Coronary artery (tissue), 2 donors: ENCODE data around the gene TBXA2R.
"Not testable (repeated sequence)": the region's sequence is repeated elsewhere in the genome, so short reads cannot be mapped to it uniquely, and the experiment has no call there.

Source experiments
- DNase-seq: peaks from one replicate; pipeline ENCODE4 v3.0.0-alpha.2; 2017; ENCODE audit warnings: low spot score
- H3K27ac ChIP-seq, 2 donors: fragments of 200-600 bp; sonication (generic); one replicate each; pipeline ENCODE4 v1.5.1; 2016 to 2019
- H3K4me3 ChIP-seq: fragments of 200-600 bp; sonication (generic); 2 replicates; pipeline ENCODE4 v1.5.1; 2016; ENCODE audit warnings: mild to moderate bottlenecking, moderate library complexity
- TF ChIP-seq, protein P1 (sequence below): fragments of 200-600 bp; sonication (generic); IDR thresholded peaks from one replicate; pipeline ENCODE4 v1.5.1; 2019; ENCODE audit warnings: antibody characterized with exemption

The TBXA2R gene

DNA sequence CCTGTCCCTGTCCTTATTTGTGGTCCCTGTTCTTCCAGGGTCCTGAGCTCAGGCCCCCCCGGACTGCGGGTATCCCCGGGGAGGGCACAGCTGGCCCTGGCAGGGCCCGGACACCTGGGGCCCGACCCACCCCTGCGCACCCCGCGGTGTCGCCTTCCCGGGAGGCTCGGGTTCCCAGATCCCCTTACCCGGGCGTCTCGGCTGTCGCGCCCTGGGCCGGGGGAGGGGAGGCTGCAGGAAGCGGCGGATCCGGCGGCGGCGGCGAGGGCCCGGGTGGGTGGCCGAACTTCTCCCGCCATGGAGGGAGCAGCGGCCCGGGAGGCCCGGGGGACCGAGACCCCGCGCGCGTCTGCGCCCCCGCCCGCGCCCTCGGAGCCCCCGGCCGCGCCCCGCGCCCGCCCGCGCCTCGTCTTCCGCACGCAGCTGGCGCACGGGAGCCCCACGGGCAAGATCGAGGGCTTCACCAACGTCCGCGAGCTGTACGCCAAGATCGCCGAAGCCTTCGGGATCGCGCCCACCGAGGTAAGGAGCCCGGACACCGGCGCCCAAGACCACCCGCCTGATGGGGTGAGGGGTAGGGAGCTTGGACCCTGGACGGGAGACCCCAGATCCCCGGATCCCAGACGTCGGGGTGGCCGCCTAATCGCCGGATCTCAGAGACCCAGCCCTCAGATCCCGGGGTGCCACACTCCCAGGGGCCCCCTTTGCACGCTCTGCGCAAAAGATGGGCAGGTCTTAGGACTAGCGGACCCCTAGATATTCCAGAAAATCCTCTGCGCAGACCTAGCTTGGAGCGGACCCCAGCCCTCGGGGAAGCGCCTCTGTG lies 21.2 kb downstream of the TBXA2R start, which contains the start of gene GIPC3:
Gene GIPC3, plus strand, starts transcription at position 178 of the 826 bp plus-strand sequence. Its CDS starts 120 bp downstream, at position 298.
- H3K4me3 ChIP-seq, result peak within 1 kb of the TSS; percentile 62
- no peak within 1 kb of the TSS for H3K27ac ChIP-seq
- TF ChIP-seq, protein P1, sequence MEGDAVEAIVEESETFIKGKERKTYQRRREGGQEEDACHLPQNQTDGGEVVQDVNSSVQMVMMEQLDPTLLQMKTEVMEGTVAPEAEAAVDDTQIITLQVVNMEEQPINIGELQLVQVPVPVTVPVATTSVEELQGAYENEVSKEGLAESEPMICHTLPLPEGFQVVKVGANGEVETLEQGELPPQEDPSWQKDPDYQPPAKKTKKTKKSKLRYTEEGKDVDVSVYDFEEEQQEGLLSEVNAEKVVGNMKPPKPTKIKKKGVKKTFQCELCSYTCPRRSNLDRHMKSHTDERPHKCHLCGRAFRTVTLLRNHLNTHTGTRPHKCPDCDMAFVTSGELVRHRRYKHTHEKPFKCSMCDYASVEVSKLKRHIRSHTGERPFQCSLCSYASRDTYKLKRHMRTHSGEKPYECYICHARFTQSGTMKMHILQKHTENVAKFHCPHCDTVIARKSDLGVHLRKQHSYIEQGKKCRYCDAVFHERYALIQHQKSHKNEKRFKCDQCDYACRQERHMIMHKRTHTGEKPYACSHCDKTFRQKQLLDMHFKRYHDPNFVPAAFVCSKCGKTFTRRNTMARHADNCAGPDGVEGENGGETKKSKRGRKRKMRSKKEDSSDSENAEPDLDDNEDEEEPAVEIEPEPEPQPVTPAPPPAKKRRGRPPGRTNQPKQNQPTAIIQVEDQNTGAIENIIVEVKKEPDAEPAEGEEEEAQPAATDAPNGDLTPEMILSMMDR, result no peak
- no peak for DNase-seq

DNA sequence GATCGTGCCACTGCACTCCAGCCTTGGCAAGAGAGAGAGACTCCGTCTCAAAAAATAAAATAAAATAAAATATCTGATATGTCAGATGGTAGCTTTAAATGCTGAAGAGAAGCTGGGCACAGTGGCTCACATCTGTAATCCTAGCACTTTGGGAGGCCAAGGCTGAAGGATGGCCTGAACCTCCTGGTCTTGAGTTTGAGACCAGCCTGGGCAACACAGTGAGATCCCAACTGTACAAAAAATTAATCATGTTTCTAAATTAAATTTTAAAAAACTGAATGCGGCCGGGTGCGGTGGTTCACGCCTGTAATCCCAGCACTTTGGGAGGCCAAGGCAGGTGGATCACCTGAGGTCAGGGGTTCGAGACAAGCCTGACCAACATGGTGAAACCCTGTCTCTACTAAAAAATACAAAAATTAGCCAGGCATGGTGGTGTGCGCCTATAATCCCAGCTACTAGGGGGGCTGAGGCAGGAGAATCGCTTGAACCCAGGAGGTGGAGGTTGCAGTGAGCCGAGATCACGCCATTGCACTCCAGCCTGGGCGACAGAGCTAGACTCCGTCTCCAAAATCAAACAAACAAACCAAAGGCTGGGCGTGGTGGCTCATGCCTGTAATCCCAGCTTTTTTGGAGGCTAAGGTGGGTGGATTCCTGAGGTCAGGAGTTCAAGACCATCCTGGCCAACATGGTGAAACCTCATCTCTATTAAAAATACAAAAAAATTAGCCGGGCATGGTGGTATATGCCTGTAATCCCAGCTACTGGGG lies 22.5 kb downstream of the TBXA2R start:
- H3K4me3 ChIP-seq, DNase-seq, H3K27ac ChIP-seq: not testable (repeated sequence)

DNA sequence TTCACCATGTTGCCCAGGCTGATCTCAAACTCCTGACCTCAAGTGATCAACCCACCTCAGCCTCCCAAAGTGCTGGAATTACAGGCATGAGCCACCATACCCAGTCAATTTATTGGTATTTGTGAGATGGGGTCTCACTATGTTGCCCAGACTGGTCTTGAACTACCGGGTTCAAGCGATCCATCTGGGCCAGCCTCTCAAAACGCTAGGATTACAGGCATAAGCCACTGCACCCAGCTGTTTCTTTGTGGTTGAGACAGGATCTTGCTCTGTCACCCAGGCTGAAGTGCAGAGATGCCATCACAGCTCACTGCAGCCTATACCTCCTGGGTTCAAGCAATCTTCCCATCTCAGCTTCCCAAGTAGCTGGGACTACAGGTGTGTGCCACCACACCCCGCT lies 24.9 kb downstream of the TBXA2R start:
- not testable (repeated sequence) for H3K27ac ChIP-seq, DNase-seq, H3K4me3 ChIP-seq

DNA sequence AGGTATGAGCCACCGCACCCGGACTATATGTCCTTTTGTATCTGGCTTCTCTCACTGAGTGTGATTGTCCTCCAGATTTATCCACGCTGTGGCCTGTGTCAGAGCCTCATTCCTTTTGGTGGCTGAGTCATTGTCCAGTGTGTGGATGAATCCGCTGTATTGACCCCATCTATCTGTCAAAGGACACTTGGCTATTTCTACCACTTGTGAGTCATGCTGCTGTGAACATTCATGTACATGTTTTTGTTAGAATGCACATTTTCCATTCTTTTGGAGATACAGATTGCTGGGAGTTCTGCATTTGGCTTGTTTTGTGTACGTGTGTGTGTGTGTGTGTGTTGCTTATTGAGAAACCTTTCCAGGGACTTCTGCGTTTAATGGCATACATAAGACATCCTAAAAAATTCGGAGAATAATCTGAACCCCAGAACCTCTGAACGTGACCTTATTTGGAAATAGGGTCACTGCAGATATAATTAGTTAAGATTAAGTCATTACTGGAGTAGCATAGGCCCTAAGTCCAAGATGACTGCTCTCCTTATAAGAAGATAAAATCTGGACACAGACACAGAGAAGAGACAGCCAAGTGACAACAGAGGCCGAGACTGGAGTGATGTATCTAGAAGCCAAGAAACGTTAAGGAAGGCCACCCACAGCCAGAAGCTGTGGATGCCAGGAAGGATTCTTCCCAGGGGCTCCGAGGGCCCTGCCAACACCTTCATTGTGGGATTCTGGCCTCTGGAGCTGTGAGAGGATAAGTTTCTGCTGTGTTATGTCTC lies 26.3 kb downstream of the TBXA2R start:
- peak overlapping the region; percentile 29 to 84 for H3K27ac ChIP-seq
- no peak for DNase-seq
- no peak overlapping the region for H3K4me3 ChIP-seq
- TF ChIP-seq, protein P1, result no peak

DNA sequence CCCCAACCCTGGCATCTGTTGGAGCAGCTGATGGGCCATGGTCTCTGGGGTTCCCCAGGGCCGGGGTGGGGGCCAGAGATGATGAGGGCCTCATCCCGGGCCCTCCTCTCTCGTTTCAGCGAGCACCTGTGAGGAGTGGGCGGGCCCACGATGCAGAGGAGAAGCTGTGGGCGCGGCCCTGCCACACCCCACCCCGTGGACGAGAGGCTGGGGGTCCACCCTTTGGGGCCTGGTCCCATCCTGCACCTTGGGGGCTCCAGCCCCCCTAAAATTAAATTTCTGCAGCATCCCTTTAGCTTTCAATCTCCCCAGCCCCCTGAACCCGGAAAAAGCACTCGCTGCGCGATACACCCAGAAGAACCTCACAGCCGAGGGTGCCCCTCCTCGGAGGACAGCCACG lies 28.3 kb downstream of the TBXA2R start:
- TF ChIP-seq, protein P1, result no peak
- Histone ChIP-seq H3K4me3 (no peak overlapping the region), H3K27ac (no peak overlapping the region)
- DNase-seq, result no peak

DNA sequence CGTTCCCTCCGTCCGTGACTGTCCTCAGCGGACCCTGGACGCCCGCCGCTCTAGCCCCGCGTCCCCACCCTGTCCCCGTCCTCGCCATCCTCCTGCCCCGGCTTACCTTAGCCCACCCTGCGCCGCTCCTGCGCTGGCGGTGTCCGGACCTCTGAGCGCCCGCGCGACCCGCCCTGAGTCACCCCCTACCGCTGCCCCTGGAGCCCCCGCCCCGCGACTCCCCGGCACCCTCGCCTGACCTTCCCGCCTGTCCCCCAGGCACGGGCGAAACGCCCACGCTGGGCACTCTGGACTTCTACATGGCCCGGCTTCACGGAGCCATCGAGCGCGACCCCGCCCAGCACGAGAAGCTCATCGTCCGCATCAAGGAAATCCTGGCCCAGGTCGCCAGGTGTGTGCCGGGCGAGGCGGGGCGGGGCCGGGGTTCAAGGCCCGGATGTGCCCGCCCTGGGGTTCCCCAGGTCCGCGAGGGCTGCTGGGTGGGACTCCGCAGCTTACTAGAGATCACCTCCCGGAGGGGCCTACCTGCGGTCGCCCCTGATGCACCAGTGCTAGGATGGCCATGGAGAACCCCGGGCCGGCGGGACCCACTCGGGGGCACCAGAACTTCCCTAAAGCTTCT lies 28.8 kb downstream of the TBXA2R start:
- H3K4me3 ChIP-seq, result no peak overlapping the region
- peak overlapping the region in 1 of 2 donors; percentile 87 for H3K27ac ChIP-seq
- TF ChIP-seq, protein P1, result no peak
- DNase-seq, result no peak

DNA sequence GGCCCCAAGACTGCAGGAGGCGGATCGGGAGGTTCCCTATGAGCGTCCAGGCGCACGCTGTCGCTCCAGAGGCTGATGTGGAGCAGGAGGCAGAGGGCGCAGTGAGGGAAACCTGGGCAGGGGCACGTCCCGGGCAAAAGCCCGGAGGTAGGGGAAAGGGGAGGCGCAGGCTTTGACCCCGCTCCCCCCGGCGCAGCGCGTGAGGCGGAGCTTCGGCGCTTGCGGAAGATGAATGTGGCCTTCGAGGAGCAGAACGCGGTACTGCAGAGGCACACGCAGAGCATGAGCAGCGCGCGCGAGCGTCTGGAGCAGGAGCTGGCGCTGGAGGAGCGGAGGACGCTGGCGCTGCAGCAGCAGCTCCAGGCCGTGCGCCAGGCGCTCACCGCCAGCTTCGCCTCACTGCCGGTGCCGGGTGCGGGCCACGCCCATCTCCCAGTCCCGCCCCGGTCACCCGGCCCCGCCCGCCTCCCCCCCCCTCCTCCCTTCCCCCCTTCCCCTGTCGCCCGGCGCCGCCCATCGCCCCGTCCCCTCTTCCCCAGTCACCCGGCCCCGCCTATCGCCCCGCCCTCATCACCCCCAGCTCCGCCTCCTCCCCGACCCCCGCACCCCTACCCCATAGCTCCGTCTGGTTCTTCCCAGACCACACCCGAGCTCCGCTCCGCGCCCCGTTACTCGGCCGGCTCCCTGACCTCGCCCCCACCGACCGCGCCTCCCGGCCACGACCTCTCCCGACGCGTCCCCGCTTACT lies 29.8 kb downstream of the TBXA2R start:
- TF ChIP-seq, protein P1, result no peak
- Histone ChIP-seq H3K4me3 (peak overlapping the region; percentile 67), H3K27ac (peak overlapping the region in 1 of 2 donors; percentile 87)
- DNase-seq, result no peak
